ENCODE measurements around the gene CAP2.

CAP2 gene

GRCh38 chr6:17367868-17368267, 25.5 kb upstream of the CAP2 start:
- CTCF ChIA-PET = no interaction called here
- TF ChIP-seq CTCF (conservative IDR thresholded peaks at IDR 0.05; ENCODE audit: low read depth) = no peak

GRCh38 chr6:17381424-17382147, 11.8 kb upstream of the CAP2 start:
- CTCF ChIA-PET = interaction anchor here (0.6 kb wide), 1 partner anchor 225 kb away, joined by 4 read pairs; no protein-coding TSS in a partner anchor
- POLR2A ChIA-PET (ENCODE audit: low non-redundant PET) = no interaction called here
- no peak for TF ChIP-seq CTCF (conservative IDR thresholded peaks at IDR 0.05; ENCODE audit: low read depth)
- DNase-seq (ENCODE audit: low spot score) = no peak
- H3K27ac ChIP-seq = no peak overlapping the region

More at GRCh38 chr6:17367868-17368267, 25.5 kb upstream of the CAP2 start:
- POLR2A ChIA-PET (ENCODE audit: low non-redundant PET) = no interaction called here
- no peak overlapping the region for H3K27ac ChIP-seq
- DNase-seq (ENCODE audit: low spot score) = no peak

GRCh38 chr6:17385660-17386059, 7.7 kb upstream of the CAP2 start:
- DNase-seq (ENCODE audit: low spot score) = no peak
- TF ChIP-seq CTCF (conservative IDR thresholded peaks at IDR 0.05; ENCODE audit: low read depth) = no peak
- POLR2A ChIA-PET (ENCODE audit: low non-redundant PET) = no interaction called here
- H3K27ac ChIP-seq = no peak overlapping the region
- CTCF ChIA-PET = no interaction called here

DNA sequence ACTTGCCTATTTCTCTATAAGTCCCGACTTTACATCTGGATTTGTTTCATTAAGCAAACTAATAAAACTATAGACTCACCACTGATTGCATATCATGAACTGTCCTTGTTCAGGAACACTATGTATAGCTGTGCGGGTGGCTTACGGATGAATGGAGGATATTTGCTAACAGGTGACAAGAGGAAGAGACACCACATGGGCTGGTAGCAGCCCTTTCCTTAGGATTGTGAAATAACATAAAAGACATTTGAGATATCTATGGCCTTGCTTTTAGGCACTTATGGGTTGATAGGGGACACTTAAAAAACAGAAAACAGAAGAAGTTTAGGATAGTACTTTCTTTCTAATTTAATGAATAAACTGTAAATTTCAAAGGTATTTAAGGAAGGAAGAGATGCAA, 5.0 kb upstream of the CAP2 start:
- CTCF ChIA-PET = no interaction called here
- POLR2A ChIA-PET (ENCODE audit: low non-redundant PET) = no interaction called here

DNA sequence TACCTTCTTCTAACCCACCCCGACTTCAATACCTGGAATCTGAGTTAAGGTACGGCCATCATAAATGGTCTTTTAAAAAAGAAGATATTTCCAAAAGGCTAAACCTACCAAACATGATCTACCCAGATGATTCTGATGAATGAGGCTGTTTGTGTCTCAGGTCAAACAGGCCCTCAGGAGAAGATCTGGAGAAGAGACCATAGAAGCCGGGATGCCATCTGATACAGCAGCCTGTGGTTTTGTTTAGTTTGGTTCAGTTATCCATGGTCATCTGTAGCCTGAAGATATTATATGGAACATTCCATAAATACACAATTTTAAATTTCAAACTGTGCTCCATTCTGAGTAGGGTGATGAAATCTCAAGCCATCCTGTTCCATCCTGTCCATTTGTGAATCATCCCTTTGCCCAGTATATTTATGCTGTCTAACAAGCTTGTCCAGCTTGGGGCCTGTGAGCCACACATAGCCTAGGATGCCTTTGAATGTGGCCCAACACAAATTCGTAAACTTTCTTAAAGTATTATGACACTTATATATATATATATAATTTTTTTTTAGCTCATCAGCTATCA, 4.0 kb upstream of the CAP2 start:
- peak; percentile 65 for DNase-seq (ENCODE audit: low spot score)
- no peak for TF ChIP-seq CTCF (conservative IDR thresholded peaks at IDR 0.05; ENCODE audit: low read depth)

More for the DNA sequence above, 5.0 kb upstream of the CAP2 start:
- no peak for DNase-seq (ENCODE audit: low spot score)
- no peak overlapping the region for H3K27ac ChIP-seq
- no peak for TF ChIP-seq CTCF (conservative IDR thresholded peaks at IDR 0.05; ENCODE audit: low read depth)

GRCh38 chr6:17390276-17390675, 3.1 kb upstream of the CAP2 start:
- no peak for TF ChIP-seq CTCF (conservative IDR thresholded peaks at IDR 0.05; ENCODE audit: low read depth)
- ChIA-PET CTCF (interaction anchor here (0.5 to 0.6 kb wide), 2 partner anchors 8 to 125 kb away, joined by 3 to 4 read pairs; no protein-coding TSS in a partner anchor), POLR2A (ENCODE audit: low non-redundant PET) (no interaction called here)
- DNase-seq (ENCODE audit: low spot score) = no peak
- no peak overlapping the region for H3K27ac ChIP-seq

More for the DNA sequence above, 4.0 kb upstream of the CAP2 start:
- POLR2A ChIA-PET (ENCODE audit: low non-redundant PET) = no interaction called here
- no peak overlapping the region for H3K27ac ChIP-seq
- CTCF ChIA-PET = no interaction called here

Data from RWPE1 (cell line).